MM.1S (cell line): Measurements from ENCODE around the gene CACNB2.
"Not testable (repeated sequence)": the region's sequence is repeated elsewhere in the genome, so short reads cannot be mapped to it uniquely, and the experiment has no call there.

Source experiments
- DNase-seq: peaks from one replicate; pipeline ENCODE4 v3.0.0-alpha.2; 2015
- H2AFZ ChIP-seq: fragments of 300-600 bp; sonication (generic); 2 replicates; pipeline ENCODE4 v1.6.0; 2016; ENCODE audit warnings: antibody characterized with exemption, low read length
- H3F3A ChIP-seq: fragments of 300-600 bp; sonication (generic); 2 replicates; pipeline ENCODE4 v1.6.1; 2016; ENCODE audit warnings: mild to moderate bottlenecking, antibody characterized with exemption, low read length, moderate library complexity, mixed read lengths; ENCODE audit not compliant: insufficient read depth
- H3K27ac ChIP-seq: fragments of 300-600 bp; sonication (generic); 2 replicates; pipeline ENCODE4 v1.5.1; 2016; ENCODE audit warnings: mild to moderate bottlenecking, low read length
- H3K27me3 ChIP-seq: fragments of 300-600 bp; sonication (generic); replicated peaks from 2 replicates; pipeline ENCODE4 v1.6.0; 2016; ENCODE audit warnings: low read length; ENCODE audit not compliant: insufficient read depth
- H3K36me3 ChIP-seq: fragments of 300-600 bp; sonication (generic); replicated peaks from 2 replicates; pipeline ENCODE4 v1.6.1; 2016; ENCODE audit warnings: mild to moderate bottlenecking, low read length, mixed read lengths; ENCODE audit not compliant: insufficient read depth
- H3K4me1 ChIP-seq: fragments of 300-600 bp; sonication (generic); 2 replicates; pipeline ENCODE4 v1.6.1; 2016; ENCODE audit warnings: low read length, mixed read lengths
- H3K4me2 ChIP-seq: fragments of 300-600 bp; sonication (generic); 2 replicates; pipeline ENCODE4 v1.6.0; 2016; ENCODE audit warnings: low read depth, low read length
- H3K4me3 ChIP-seq: fragments of 300-600 bp; sonication (generic); 2 replicates; pipeline ENCODE4 v1.5.1; 2016; ENCODE audit warnings: low read length, mixed read lengths
- H3K79me2 ChIP-seq: fragments of 300-600 bp; sonication (generic); 2 replicates; pipeline ENCODE4 v1.6.1; 2016; ENCODE audit warnings: mixed run types, low read length, mixed read lengths
- H3K9ac ChIP-seq: fragments of 300-600 bp; sonication (generic); 2 replicates; pipeline ENCODE4 v1.6.1; 2016; ENCODE audit warnings: low read length, mixed read lengths
- H3K9me2 ChIP-seq: fragments of 300-600 bp; sonication (generic); replicated peaks from 2 replicates; pipeline ENCODE4 v1.6.1; 2016; ENCODE audit warnings: mild to moderate bottlenecking, low read length, mixed read lengths; ENCODE audit not compliant: insufficient read depth
- H3K9me3 ChIP-seq: fragments of 300-600 bp; sonication (generic); replicated peaks from 2 replicates; pipeline ENCODE4 v1.6.1; 2016; ENCODE audit warnings: mild to moderate bottlenecking, low read length, mixed read lengths; ENCODE audit not compliant: insufficient read depth
- H4K20me1 ChIP-seq: fragments of 300-600 bp; sonication (generic); 2 replicates; pipeline ENCODE4 v1.6.1; 2016; ENCODE audit warnings: mild to moderate bottlenecking, low read length, moderate library complexity, mixed read lengths; ENCODE audit not compliant: insufficient read depth
- CTCF ChIP-seq: fragments of 300-600 bp; sonication (generic); IDR thresholded peaks from 2 replicates; pipeline ENCODE4 v1.5.1; 2016; ENCODE audit warnings: antibody characterized with exemption, low read length, mixed read lengths
- EZH2 ChIP-seq: fragments of 300-600 bp; sonication (generic); optimal IDR thresholded peaks from 2 replicates; pipeline ENCODE3; 2017; ENCODE audit warnings: low read depth, mild to moderate bottlenecking, antibody characterized with exemption, low read length, mixed read lengths
- EZH2phosphoT487 ChIP-seq: fragments of 300-600 bp; sonication (generic); IDR thresholded peaks from 2 replicates; pipeline ENCODE4 v1.6.1; 2018; ENCODE audit warnings: antibody characterized with exemption, low read length

The CACNB2 gene

GRCh38 chr10:18178854-18179483 lies 38.7 kb downstream of the CACNB2 start:
- Histone ChIP-seq H3K4me1 (no peaks in the 10 kb centered on the region), H3K27me3 (no peaks in the 10 kb centered on the region), H3K9me2 (no peaks in the 10 kb centered on the region), H2AFZ (no peak overlapping the region), H3K4me3 (no peak overlapping the region), H4K20me1 (no peaks in the 10 kb centered on the region), H3K36me3 (no peaks in the 10 kb centered on the region), H3F3A (no peaks in the 10 kb centered on the region), H3K9ac (no peak overlapping the region), H3K9me3 (no peaks in the 10 kb centered on the region), H3K27ac (no peak overlapping the region), H3K4me2 (no peak overlapping the region), H3K79me2 (no peaks in the 10 kb centered on the region)
- TF ChIP-seq CTCF (no peak), EZH2 (no peak), EZH2phosphoT487 (no peak)
- DNase-seq = no peak

- Histone ChIP-seq H2AFZ (no peak overlapping the region), H3K9ac (no peak overlapping the region), H3K4me1 (no peaks in the 10 kb centered on the region), H4K20me1 (no peaks in the 10 kb centered on the region), H3K9me3 (no peaks in the 10 kb centered on the region), H3K9me2 (no peaks in the 10 kb centered on the region), H3K4me3 (no peak overlapping the region), H3K79me2 (no peaks in the 10 kb centered on the region), H3K4me2 (no peak overlapping the region), H3K27ac (no peak overlapping the region), H3F3A (no peaks in the 10 kb centered on the region), H3K27me3 (no peaks in the 10 kb centered on the region), H3K36me3 (no peaks in the 10 kb centered on the region)
- no peak for TF ChIP-seq EZH2
- DNase-seq = no peak
Observed at GRCh38 chr10:18179891-18180290, 39.7 kb downstream of the CACNB2 start.

GRCh38 chr10:18181382-18181781 lies 41.2 kb downstream of the CACNB2 start:
- not testable (repeated sequence) for H4K20me1 ChIP-seq, H3K27ac ChIP-seq, H3K9me2 ChIP-seq, H3K27me3 ChIP-seq, H3F3A ChIP-seq, H3K36me3 ChIP-seq, H3K9me3 ChIP-seq, H3K79me2 ChIP-seq, H3K4me1 ChIP-seq, H3K4me2 ChIP-seq, H2AFZ ChIP-seq, H3K9ac ChIP-seq, DNase-seq, H3K4me3 ChIP-seq

GRCh38 chr10:18185621-18186020 lies 45.4 kb downstream of the CACNB2 start:
- Histone ChIP-seq H3K27ac (no peak overlapping the region), H3K9ac (no peak overlapping the region), H3K9me2 (no peaks in the 10 kb centered on the region), H3K27me3 (no peaks in the 10 kb centered on the region), H3K4me2 (no peak overlapping the region), H3K4me1 (no peaks in the 10 kb centered on the region), H2AFZ (no peak overlapping the region), H3K4me3 (no peak overlapping the region), H3K36me3 (no peaks in the 10 kb centered on the region), H3K9me3 (no peaks in the 10 kb centered on the region), H4K20me1 (no peaks in the 10 kb centered on the region), H3K79me2 (no peaks in the 10 kb centered on the region), H3F3A (no peaks in the 10 kb centered on the region)
- DNase-seq = no peak
- TF ChIP-seq CTCF = no peak
- TF ChIP-seq EZH2 = no peak
- no peak for TF ChIP-seq EZH2phosphoT487
